Right lobe of liver (tissue), 6 donors: Measurements from ENCODE around the gene WNK3. TPM values are rescaled to one million over a fixed set of nuclear protein-coding genes. Genes with fewer than 3 reads are reported as not detected.

Experiments
- ATAC-seq, 4 donors: fragments of 200-7000 bp; cut with Tn5 transposase; one replicate each; pipeline ENCODE4 v1.9.1; 2020; ENCODE audit warnings: mild to moderate bottlenecking in 4 of 4, moderate library complexity in 4 of 4
- DNase-seq, 3 donors: peaks; one replicate each; pipeline ENCODE4 v3.0.0-alpha.2; 2020
- H3K27ac ChIP-seq, 3 donors: fragments of 200-600 bp; one replicate each; pipeline ENCODE4 v1.8.0; 2022
- H3K27me3 ChIP-seq, 2 donors: fragments of 200-600 bp; one replicate each; pipeline ENCODE4 v1.8.0; 2022
- H3K36me3 ChIP-seq, 4 donors: fragments of 200-600 bp; sonication (generic) in 1 of 4; one replicate each; pipeline versions ENCODE4 v1.5.1 to v1.8.0; 2017 to 2022; ENCODE audit warnings: control low read depth in 1 of 4
- H3K4me1 ChIP-seq, 4 donors: fragments of 200-600 bp; sonication (generic) in 1 of 4; one replicate each; pipeline versions ENCODE4 v1.5.1 to v1.8.0; 2017 to 2022; ENCODE audit warnings: control low read depth in 1 of 4
- H3K4me3 ChIP-seq, 3 donors: fragments of 200-600 bp; one replicate each; pipeline ENCODE4 v1.8.0; 2022
- H3K9me3 ChIP-seq, 4 donors: fragments of 200-600 bp; sonication (generic) in 1 of 4; one replicate each; pipeline versions ENCODE4 v1.5.1 to v1.8.0; 2017 to 2022; ENCODE audit warnings: control low read depth in 1 of 4
- POLR2A ChIP-seq: fragments of 450-650 bp; IDR thresholded peaks from one replicate; pipeline ENCODE4 v1.6.1; 2017; ENCODE audit warnings: antibody characterized with exemption, mild to moderate bottlenecking
- WGBS: methylation state at CpG from one replicate; pipeline ENCODE4 v1.1.6; 2018; ENCODE audit warnings: low coverage, low lambda C conversion rate; ENCODE audit not compliant: insufficient coverage; ENCODE audit errors: missing lambda C conversion rate; 5-methylcytosine and 5-hydroxymethylcytosine counted together
- intact Hi-C, 2 donors: fragments of 100-400 bp; cut with DNase I; formaldehyde crosslinking; loops; one replicate each; pipeline versions ENCODE4 v1.11.2 to v1.14.1; 2022
- total RNA-seq, 6 experiments: library from RNA; depleted of rRNA in 2 of 6; stranded (reverse); fragments of >200 nt in 2 of 6; fragmentation: NEBNext Ultra II Directional in 3 of 6; extraction: Animal tissue kit (Norgen Biotek cat#: 25700) in 3 of 6; gene quantifications; one replicate each; pipeline versions ENCODE4 v1.1.0 to v1.2.4, GENCODE V29; 2016 to 2023
- TF ChIP-seq, protein P1 (sequence below), 4 donors: fragments of 200-600 bp in 3 of 4; fragments of 450-650 bp in 1 of 4; IDR thresholded peaks; one replicate each; pipeline versions ENCODE4 v1.5.1 to v1.8.0; 2016 to 2022; ENCODE audit warnings: antibody characterized with exemption in 4 of 4, mild to moderate bottlenecking in 2 of 4
- donor health status: DM: no; HTN: yes; CAD: no.
- donor health status: DM: no; HTN: no; CAD: no.
- donor health status: DM: no; HTN: no; CAD: no.
- donor health status: DM: no; HTN: yes; CAD: no.
- donor health status: DM: no; HTN: yes; CAD: no.

WNK3 gene
- total RNA-seq, 6 experiments from 2014 or later = 3.9 to 16.0 (median 9.6) TPM

DNA sequence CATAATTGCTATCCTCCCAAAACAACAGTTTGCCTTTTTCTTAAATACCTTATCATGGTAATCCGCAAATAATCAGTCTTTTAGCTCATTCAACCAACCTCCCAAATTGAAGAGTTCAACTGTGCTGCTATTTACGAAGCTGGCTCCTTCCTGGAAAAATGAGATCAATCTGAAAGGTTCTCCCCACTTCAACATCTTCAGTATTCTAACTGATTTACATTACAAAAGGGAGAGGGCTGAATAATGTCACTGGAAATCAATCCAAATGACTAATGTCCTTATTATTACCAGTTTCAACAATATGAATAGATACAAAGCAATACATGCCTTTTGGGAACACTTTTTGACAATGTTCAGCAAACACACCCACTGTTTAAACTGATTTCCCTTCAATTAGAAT is 86.2 kb downstream of the WNK3 start:
- no peak for DNase-seq
- H3K36me3 ChIP-seq = no peaks in the 10 kb centered on the region
- no peaks in the 10 kb centered on the region for H3K4me1 ChIP-seq
- TF ChIP-seq POLR2A = no peak
- TF ChIP-seq, protein P1, sequence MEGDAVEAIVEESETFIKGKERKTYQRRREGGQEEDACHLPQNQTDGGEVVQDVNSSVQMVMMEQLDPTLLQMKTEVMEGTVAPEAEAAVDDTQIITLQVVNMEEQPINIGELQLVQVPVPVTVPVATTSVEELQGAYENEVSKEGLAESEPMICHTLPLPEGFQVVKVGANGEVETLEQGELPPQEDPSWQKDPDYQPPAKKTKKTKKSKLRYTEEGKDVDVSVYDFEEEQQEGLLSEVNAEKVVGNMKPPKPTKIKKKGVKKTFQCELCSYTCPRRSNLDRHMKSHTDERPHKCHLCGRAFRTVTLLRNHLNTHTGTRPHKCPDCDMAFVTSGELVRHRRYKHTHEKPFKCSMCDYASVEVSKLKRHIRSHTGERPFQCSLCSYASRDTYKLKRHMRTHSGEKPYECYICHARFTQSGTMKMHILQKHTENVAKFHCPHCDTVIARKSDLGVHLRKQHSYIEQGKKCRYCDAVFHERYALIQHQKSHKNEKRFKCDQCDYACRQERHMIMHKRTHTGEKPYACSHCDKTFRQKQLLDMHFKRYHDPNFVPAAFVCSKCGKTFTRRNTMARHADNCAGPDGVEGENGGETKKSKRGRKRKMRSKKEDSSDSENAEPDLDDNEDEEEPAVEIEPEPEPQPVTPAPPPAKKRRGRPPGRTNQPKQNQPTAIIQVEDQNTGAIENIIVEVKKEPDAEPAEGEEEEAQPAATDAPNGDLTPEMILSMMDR (IDR thresholded peaks at IDR 0.05) = no peak
- no peaks in the 10 kb centered on the region for H3K27me3 ChIP-seq
- 56% methylated on average over 2 of the region's 2 CpGs for WGBS
- no peak for ATAC-seq
- no peak overlapping the region for H3K4me3 ChIP-seq
- no peaks in the 10 kb centered on the region for H3K9me3 ChIP-seq
- intact Hi-C loops = no loop called here
- H3K27ac ChIP-seq = no peak overlapping the region

DNA sequence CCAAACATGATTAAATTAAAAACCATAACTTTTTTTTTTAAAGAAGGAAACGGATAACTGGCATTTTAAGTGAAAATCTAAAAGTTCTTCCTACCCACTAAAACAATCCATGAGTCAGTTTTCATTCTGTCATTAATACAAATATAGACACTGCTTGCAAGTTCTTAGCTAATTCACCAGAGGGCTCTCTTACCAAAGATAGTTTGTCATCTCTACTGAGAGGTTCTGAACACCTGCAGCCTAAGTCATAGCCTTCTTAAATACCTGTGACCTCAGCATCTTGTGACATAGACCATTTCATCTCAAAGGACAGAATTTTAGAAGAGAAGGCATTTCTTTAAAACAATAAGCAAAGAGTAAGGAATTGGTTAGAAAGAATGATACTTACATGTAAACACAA is 109.5 kb downstream of the WNK3 start:
- TF ChIP-seq, protein P1 (IDR thresholded peaks at IDR 0.05) = peak; percentile 39 to 45 (median 40)
- no peak for TF ChIP-seq POLR2A
- intact Hi-C loops = no loop called here
- Histone ChIP-seq H3K4me1 (no peaks in the 10 kb centered on the region), H3K36me3 (peaks cover 0 to 6% (median 0%) of the 10 kb centered on the region in 4 donors), H3K27me3 (peaks cover 0 to 4% of the 10 kb centered on the region in 2 donors), H3K4me3 (no peak overlapping the region), H3K27ac (no peak overlapping the region), H3K9me3 (no peaks in the 10 kb centered on the region)
- DNase-seq (no peak), ATAC-seq (peak; percentile 63 to 88 (median 73))
- 28% methylated on average over 1 of the region's 1 CpG for WGBS

DNA sequence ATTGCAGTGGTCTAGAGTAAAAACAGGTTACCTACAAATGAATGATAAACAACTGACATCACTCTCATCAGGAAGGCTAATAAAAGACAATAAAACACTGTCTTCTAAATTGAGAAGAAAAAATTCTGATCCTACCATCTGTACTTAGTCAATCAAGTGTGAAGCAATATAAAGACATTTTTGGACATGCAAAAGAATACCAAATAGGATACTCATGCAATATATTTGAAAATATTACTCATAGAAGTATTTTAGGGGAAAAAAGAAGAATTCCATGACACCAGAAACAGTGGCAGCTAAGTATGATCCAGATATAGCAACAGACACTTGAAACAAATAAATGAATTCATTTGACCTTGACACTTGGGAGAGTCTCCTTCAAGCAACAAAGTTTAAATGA is 111.0 kb downstream of the WNK3 start:
- Histone ChIP-seq H3K27ac (no peak overlapping the region), H3K9me3 (no peaks in the 10 kb centered on the region), H3K4me1 (no peaks in the 10 kb centered on the region), H3K4me3 (no peak overlapping the region), H3K36me3 (peaks cover 0 to 6% (median 0%) of the 10 kb centered on the region in 4 donors), H3K27me3 (peaks cover 0 to 4% of the 10 kb centered on the region in 2 donors)
- TF ChIP-seq POLR2A = no peak
- TF ChIP-seq, protein P1 (IDR thresholded peaks at IDR 0.05) = no peak
- intact Hi-C loops = no loop called here
- ATAC-seq = no peak
- no peak for DNase-seq

DNA sequence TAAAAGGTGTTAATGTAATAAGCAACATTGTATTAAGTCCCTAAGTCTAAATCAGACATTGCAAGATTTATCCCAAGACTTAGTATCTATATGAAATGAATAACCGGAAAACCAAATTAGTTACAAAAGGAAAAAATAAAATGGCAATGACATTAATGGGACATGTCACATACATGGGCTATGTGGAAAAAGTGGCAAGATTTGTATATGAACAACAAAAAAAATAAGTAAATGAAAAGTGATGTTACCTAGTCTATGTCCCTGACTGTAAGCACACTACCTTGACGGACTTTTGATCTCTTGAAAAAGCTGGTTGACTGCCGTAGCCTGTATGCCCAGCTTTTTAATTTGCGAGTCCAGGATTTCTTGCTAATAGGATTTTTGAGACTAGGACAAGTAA is 119.3 kb downstream of the WNK3 start:
- Histone ChIP-seq H3K9me3 (no peaks in the 10 kb centered on the region), H3K4me3 (no peak overlapping the region), H3K36me3 (no peaks in the 10 kb centered on the region), H3K27ac (no peak overlapping the region), H3K27me3 (no peaks in the 10 kb centered on the region), H3K4me1 (no peaks in the 10 kb centered on the region)
- ATAC-seq = no peak
- TF ChIP-seq, protein P1 (IDR thresholded peaks at IDR 0.05) = no peak
- no peak for TF ChIP-seq POLR2A
- WGBS = 88% methylated on average over 4 of the region's 4 CpGs
- no peak for DNase-seq
- intact Hi-C loops = no loop called here

DNA sequence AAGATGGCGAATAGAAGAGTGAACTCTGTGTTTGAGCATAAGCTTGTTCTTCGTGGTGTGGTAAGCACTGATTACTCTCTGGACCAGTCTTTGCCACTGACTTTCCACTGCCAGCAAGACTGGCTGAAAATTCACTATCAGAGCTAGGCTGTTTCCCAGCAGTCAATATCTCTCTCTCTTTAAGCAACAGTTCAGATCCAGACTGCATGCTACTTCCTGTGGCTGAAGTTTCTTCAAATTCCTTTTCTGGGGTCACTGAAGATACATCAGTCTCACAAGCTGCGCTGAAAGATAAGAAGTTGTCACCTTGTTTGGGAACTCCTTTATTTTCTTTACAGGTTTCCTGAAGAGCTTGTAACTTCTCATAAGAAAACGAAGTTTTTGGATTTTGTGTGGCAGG is 120.8 kb downstream of the WNK3 start:
- Histone ChIP-seq H3K4me1 (no peaks in the 10 kb centered on the region), H3K9me3 (no peaks in the 10 kb centered on the region), H3K27ac (no peak overlapping the region), H3K4me3 (no peak overlapping the region), H3K36me3 (no peaks in the 10 kb centered on the region), H3K27me3 (no peaks in the 10 kb centered on the region)
- TF ChIP-seq POLR2A = no peak
- TF ChIP-seq, protein P1 (IDR thresholded peaks at IDR 0.05) = no peak
- ATAC-seq (no peak), DNase-seq (no peak)
- WGBS = 59% methylated on average over 4 of the region's 4 CpGs
- intact Hi-C loops = no loop called here
